ENCODE data around the gene SPACA1. TPM values are rescaled to one million over a fixed set of nuclear protein-coding genes. Genes with fewer than 3 reads are reported as not detected.

Gene SPACA1
- total RNA-seq, 2 experiments from 2014 or later, result not detected

DNA sequence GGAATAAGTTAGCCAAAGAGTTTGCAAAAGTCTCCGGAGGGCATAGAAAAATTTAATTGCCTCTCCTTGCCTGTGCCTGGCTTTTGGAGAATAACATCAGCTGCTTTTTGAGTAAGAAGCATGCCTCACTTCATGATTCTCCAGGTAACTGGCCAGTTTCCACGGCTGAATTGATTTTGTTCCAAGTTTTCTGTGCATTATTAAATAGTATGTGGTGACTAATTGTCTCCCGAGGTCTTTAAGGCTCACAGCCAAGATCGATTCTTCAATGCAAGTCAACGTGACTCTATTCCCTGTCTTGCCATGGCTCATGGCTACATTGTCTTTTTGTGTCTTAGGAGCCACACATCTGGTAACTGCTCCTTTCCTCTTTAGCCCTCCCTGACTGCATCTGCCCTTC, 64.3 kb downstream of the SPACA1 start:
- H3K4me1 Mint-ChIP-seq (ENCODE audit: low read depth), result no peaks in the 10 kb centered on the region
- H3K4me3 Mint-ChIP-seq, result no peak overlapping the region
- no peaks in the 10 kb centered on the region for H3K36me3 Mint-ChIP-seq (ENCODE audit: low read depth)
- DNase-seq, result no peak
- ChIA-PET CTCF (no interaction called here), POLR2A (no interaction called here)
- no peaks in the 10 kb centered on the region for H3K9me3 Mint-ChIP-seq (ENCODE audit: insufficient read depth)
- H3K27ac Mint-ChIP-seq, result no peak overlapping the region
- no peak for ATAC-seq
- H3K27me3 Mint-ChIP-seq (ENCODE audit: low read depth), result peaks cover 2% of the 10 kb centered on the region

DNA sequence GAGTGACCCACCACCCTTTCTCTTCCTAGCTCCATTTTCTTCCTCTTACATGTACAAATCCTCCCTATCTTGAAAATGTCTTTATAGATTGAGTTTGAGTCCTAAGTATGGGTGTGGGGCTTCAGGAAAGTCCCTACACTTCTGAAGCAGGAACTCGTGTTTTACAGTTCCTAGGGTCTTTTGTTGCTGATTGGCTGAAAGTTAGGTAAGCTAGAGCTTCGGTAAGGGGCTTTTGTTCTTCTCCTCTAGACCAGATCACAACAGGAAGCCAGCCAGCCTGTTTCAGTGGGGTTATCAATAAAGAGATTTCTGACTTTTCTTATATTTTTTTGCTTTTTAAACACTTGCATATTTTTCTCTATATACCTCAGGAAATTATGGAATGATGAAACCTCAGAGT, 67.2 kb downstream of the SPACA1 start:
- H3K27ac Mint-ChIP-seq, result no peak overlapping the region
- no peaks in the 10 kb centered on the region for H3K4me1 Mint-ChIP-seq (ENCODE audit: low read depth)
- no peak for DNase-seq
- peaks cover 2% of the 10 kb centered on the region for H3K27me3 Mint-ChIP-seq (ENCODE audit: low read depth)
- H3K36me3 Mint-ChIP-seq (ENCODE audit: low read depth), result no peaks in the 10 kb centered on the region
- H3K9me3 Mint-ChIP-seq (ENCODE audit: insufficient read depth), result no peaks in the 10 kb centered on the region
- ChIA-PET POLR2A (no interaction called here), CTCF (no interaction called here)
- no peak for ATAC-seq
- H3K4me3 Mint-ChIP-seq, result no peak overlapping the region

DNA sequence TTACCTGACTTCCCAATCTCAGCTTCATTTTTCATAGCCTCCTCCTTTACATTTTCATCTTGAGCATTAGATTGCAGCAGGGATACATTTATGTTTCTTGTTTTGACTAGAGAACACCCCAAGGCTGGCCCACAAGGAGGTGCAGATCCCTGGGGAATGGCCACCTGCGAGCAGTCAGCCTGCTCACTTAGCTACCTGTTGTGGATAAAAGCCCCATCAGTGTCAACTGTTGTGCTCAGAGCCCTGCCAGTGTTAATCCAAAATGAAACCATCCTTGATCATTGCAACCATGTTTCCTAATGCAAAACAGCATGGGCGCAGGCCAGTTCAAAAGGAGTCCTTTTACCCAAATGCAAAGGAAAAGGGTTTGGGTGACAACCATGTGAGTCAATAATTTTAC, 67.7 kb downstream of the SPACA1 start:
- Mint-ChIP-seq H3K4me3 (no peak overlapping the region), H3K4me1 (ENCODE audit: low read depth) (no peaks in the 10 kb centered on the region), H3K27me3 (ENCODE audit: low read depth) (peaks cover 2% of the 10 kb centered on the region), H3K27ac (no peak overlapping the region), H3K36me3 (ENCODE audit: low read depth) (no peaks in the 10 kb centered on the region), H3K9me3 (ENCODE audit: insufficient read depth) (no peaks in the 10 kb centered on the region)
- ATAC-seq (no peak), DNase-seq (no peak)
- ChIA-PET POLR2A (no interaction called here), CTCF (no interaction called here)

DNA sequence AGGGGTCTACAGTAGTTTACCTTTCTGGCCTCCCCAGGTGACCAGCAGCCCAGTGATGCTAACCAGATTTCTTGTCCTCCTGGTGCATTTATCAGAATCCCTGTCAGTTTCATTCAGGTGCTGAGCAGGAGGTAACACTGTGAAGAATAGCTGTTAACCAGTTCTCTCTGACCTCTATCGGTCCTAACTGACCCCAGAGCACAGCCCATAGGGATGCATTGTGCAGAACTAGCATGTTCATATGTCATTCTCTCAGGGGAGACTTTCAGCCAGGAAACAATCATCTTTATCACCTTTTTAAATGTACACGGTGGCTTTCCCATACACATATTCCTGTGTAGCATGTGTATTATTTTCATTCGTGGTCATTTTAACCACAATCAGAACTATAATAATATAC, 68.6 kb downstream of the SPACA1 start:
- Mint-ChIP-seq H3K4me1 (ENCODE audit: low read depth) (no peaks in the 10 kb centered on the region), H3K4me3 (no peak overlapping the region), H3K36me3 (ENCODE audit: low read depth) (no peaks in the 10 kb centered on the region), H3K27me3 (ENCODE audit: low read depth) (peaks cover 2% of the 10 kb centered on the region), H3K9me3 (ENCODE audit: insufficient read depth) (no peaks in the 10 kb centered on the region), H3K27ac (no peak overlapping the region)
- ChIA-PET CTCF (no interaction called here), POLR2A (no interaction called here)
- ATAC-seq (no peak), DNase-seq (no peak)

Other genes starting within 250 kb of the SPACA1 start
- not detected for gene CNR1, start 118.5 kb downstream of the SPACA1 start, total RNA-seq